Breast epithelium (tissue), 4 donors: ENCODE measurements around the gene BHMT2. TPM values are rescaled to one million over a fixed set of nuclear protein-coding genes. Genes with fewer than 3 reads are reported as not detected.

ENCODE experiments used
- DNase-seq, 2 donors: peaks; one replicate each; pipeline ENCODE4 v3.0.0-alpha.2; 2019; ENCODE audit warnings: low spot score in 2 of 2
- H3K27ac ChIP-seq, 2 donors: fragments of 200-600 bp; sonication (generic) in 1 of 2; one replicate each; pipeline ENCODE4 v1.5.1; 2016 to 2019; ENCODE audit warnings: mild to moderate bottlenecking in 1 of 2
- H3K27me3 ChIP-seq, 2 donors: fragments of 200-600 bp; sonication (generic) in 1 of 2; one replicate each; pipeline versions ENCODE4 v1.5.1 to v1.6.0; 2017 to 2019; ENCODE audit warnings: control low read depth in 1 of 2, mild to moderate bottlenecking in 1 of 2
- H3K36me3 ChIP-seq: fragments of 200-600 bp; one replicate; pipeline ENCODE4 v1.5.1; 2019
- H3K4me1 ChIP-seq, 2 donors: fragments of 200-600 bp; sonication (generic); one replicate each; pipeline ENCODE4 v1.5.1; 2016 to 2019; ENCODE audit warnings: control low read depth in 1 of 2
- H3K4me3 ChIP-seq, 3 donors: fragments of 200-600 bp; sonication (generic); 1 replicate in 2 of 3; 2 replicates in 1 of 3; pipeline ENCODE4 v1.5.1; 2016 to 2019; ENCODE audit warnings: mild to moderate bottlenecking in 3 of 3, moderate library complexity in 2 of 3
- H3K9me3 ChIP-seq, 2 donors: fragments of 200-600 bp; sonication (generic) in 1 of 2; one replicate each; pipeline ENCODE4 v1.5.1; 2016 to 2019; ENCODE audit warnings: control low read depth in 1 of 2
- CTCF ChIP-seq, 3 donors: fragments of 450-650 bp; IDR thresholded peaks; one replicate each; pipeline ENCODE4 v1.5.1; 2016 to 2017; ENCODE audit warnings: antibody characterized with exemption in 3 of 3, mild to moderate bottlenecking in 3 of 3, moderate library complexity in 3 of 3
- POLR2A ChIP-seq: fragments of 450-650 bp; IDR thresholded peaks from one replicate; pipeline ENCODE4 v1.6.1; 2016; ENCODE audit warnings: antibody characterized with exemption, mild to moderate bottlenecking, moderate library complexity
- POLR2AphosphoS5 ChIP-seq, 3 donors: sonication (generic); formaldehyde crosslinking; IDR thresholded peaks; one replicate each; pipeline ENCODE4 v1.6.1; 2017; ENCODE audit warnings: antibody characterized with exemption in 3 of 3
- intact Hi-C: fragments of 100-400 bp; cut with DNase I; formaldehyde crosslinking; loops from one replicate; pipeline ENCODE4 v1.15.1; 2023; ENCODE audit warnings: low total_unique reads
- total RNA-seq, 3 donors: library from RNA; depleted of rRNA; stranded (reverse); fragments of >200 nt; gene quantifications; one replicate each; pipeline ENCODE4 v1.1.0, GENCODE V29; 2016

Gene BHMT2
- total RNA-seq, 3 donors from 2014 or later = 8.0 to 63.7 (median 19.3) TPM

- TF ChIP-seq CTCF (IDR thresholded peaks at IDR 0.05) = no peak
- no peak for TF ChIP-seq POLR2AphosphoS5 (IDR thresholded peaks at IDR 0.05)
- no peak for TF ChIP-seq POLR2A
- no peaks in the 10 kb centered on the region for H3K27me3 ChIP-seq
- intact Hi-C loops = no loop called here
- no peak overlapping the region for H3K27ac ChIP-seq
- no peak for DNase-seq
- H3K36me3 ChIP-seq = no peaks in the 10 kb centered on the region
- no peaks in the 10 kb centered on the region for H3K9me3 ChIP-seq
- no peak overlapping the region for H3K4me3 ChIP-seq
- H3K4me1 ChIP-seq = no peaks in the 10 kb centered on the region
Observed at GRCh38 chr5:79124607-79125006, 55.0 kb downstream of the BHMT2 start.

- TF ChIP-seq CTCF (IDR thresholded peaks at IDR 0.05) (no peak), POLR2A (no peak), POLR2AphosphoS5 (IDR thresholded peaks at IDR 0.05) (no peak)
- no peak for DNase-seq
- Histone ChIP-seq H3K4me3 (no peak overlapping the region), H3K27me3 (no peaks in the 10 kb centered on the region), H3K27ac (no peak overlapping the region), H3K36me3 (no peaks in the 10 kb centered on the region), H3K4me1 (no peaks in the 10 kb centered on the region), H3K9me3 (no peaks in the 10 kb centered on the region)
- intact Hi-C loops = no loop called here
Observed at GRCh38 chr5:79130781-79131180, 61.2 kb downstream of the BHMT2 start.

GRCh38 chr5:79133121-79133656 lies 63.6 kb downstream of the BHMT2 start:
- Histone ChIP-seq H3K9me3 (no peaks in the 10 kb centered on the region), H3K4me3 (peak overlapping the region; percentile 8 to 37 (median 24)), H3K36me3 (no peaks in the 10 kb centered on the region), H3K27ac (peak overlapping the region; percentile 29 to 62), H3K27me3 (no peaks in the 10 kb centered on the region), H3K4me1 (no peaks in the 10 kb centered on the region)
- intact Hi-C loops = no loop called here
- TF ChIP-seq POLR2A (no peak), POLR2AphosphoS5 (IDR thresholded peaks at IDR 0.05) (no peak), CTCF (IDR thresholded peaks at IDR 0.05) (peak; percentile 46 to 65 (median 59))
- no peak for DNase-seq

GRCh38 chr5:79133657-79134451 lies 64.3 kb downstream of the BHMT2 start:
- peak overlapping the region; percentile 8 to 37 (median 24) for H3K4me3 ChIP-seq
- no peaks in the 10 kb centered on the region for H3K36me3 ChIP-seq
- H3K4me1 ChIP-seq = no peaks in the 10 kb centered on the region
- peak; percentile 68 to 70 (median 69) for TF ChIP-seq CTCF (IDR thresholded peaks at IDR 0.05)
- no peak for TF ChIP-seq POLR2A
- TF ChIP-seq POLR2AphosphoS5 (IDR thresholded peaks at IDR 0.05) = peak in 1 of 3 donors; percentile 25
- intact Hi-C loops = no loop called here
- H3K9me3 ChIP-seq = no peaks in the 10 kb centered on the region
- peak; percentile 54 to 55 for DNase-seq
- no peaks in the 10 kb centered on the region for H3K27me3 ChIP-seq
- peak overlapping the region; percentile 29 to 62 for H3K27ac ChIP-seq
